SK-MEL-5 (cell line): ENCODE measurements around the gene TIMM13. TPM values are rescaled to one million over a fixed set of nuclear protein-coding genes. Genes with fewer than 3 reads are reported as not detected.

Experiments
- total RNA-seq: library from RNA; depleted of rRNA; stranded (reverse); fragments of >200 nt; shearing (Covaris generic); gene quantifications from 2 replicates; pipeline ENCODE4 v1.2.3, GENCODE V29; 2014; rRNA removed

The TIMM13 gene
- total RNA-seq, 1 experiment from 2014 or later = 52.3 TPM

Other genes starting within 250 kb of the TIMM13 start
- 44.5 and 45.8 TPM in 2 replicates for gene PLEKHJ1, start 191.3 kb downstream of the TIMM13 start, total RNA-seq
- gene SF3A2, start 190.8 kb downstream of the TIMM13 start, total RNA-seq = 14.6 and 15.6 TPM in 2 replicates
- gene AMH, start 178.3 kb downstream of the TIMM13 start, total RNA-seq = 1.5 and 1.6 TPM in 2 replicates
- gene JSRP1, start 171.2 kb downstream of the TIMM13 start, total RNA-seq = 0.19 and 0.29 TPM in 2 replicates
- gene PEAK3, start 145.4 kb downstream of the TIMM13 start, total RNA-seq = not detected in 2 replicates
- gene LINGO3, start 119.4 kb downstream of the TIMM13 start, total RNA-seq = 0.08 TPM in 1 of 2 replicates, not detected in the other
- 121 and 128 TPM in 2 replicates for gene LSM7, start 99.0 kb downstream of the TIMM13 start, total RNA-seq
- 8.2 and 8.8 TPM in 2 replicates for gene SPPL2B, start 98.9 kb downstream of the TIMM13 start, total RNA-seq
- gene TMPRSS9, start 67.3 kb downstream of the TIMM13 start, total RNA-seq = not detected in 2 replicates
- 52.1 and 52.6 TPM in 2 replicates for gene LMNB2, start 29.4 kb upstream of the TIMM13 start, total RNA-seq
- gene GADD45B, start 48.5 kb upstream of the TIMM13 start, total RNA-seq = 4.0 TPM in 2 replicates